ENCODE results near the gene SSH2. TPM values are rescaled to one million over a fixed set of nuclear protein-coding genes. Genes with fewer than 3 reads are reported as not detected.

Gene SSH2
- total RNA-seq, 4 donors from 2014 or later, result 30.2 to 38.6 (median 35.5) TPM

DNA sequence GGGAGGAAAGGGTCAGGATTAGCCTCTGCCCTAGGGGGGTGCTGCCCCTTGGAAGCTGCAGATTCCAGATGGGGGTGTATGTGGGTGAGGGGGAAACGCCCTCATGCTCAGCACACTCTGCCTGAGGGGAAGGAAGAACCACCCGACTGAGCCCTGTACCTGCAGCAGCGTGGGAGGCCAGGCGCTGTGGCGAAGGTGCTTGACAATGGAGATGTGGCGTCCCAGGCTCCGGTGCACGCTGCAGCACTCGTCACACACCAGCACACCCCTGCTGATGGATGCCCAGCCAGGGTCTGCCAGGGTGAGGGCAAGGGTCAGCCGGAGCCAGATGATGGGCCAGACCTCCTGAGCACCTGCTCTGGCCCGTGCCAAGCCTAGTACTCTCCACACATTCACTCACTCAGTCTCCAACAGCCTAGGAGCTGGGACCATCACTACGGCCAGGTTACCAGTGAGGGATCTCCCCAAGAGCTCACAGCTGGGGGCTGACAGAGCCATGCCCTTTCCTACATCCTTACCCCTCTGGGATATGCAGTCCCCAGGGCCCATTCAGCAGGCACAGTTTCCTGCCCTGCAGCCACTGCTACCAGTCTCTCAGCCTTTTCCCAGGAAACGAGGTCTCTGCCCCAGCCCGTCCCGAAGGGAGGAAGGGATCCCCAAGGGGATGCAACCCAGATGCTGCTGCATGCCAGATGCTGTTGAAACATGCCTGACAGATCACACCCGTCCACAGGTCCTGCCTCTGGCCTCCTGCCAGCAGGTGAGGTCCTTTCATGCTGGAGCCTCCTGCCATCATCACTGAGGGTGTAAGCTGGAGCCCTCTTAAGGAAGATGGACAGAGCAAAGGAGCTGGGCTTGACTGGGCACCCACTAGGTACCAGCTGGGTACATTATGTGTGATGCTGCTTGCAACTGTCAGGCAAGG is 346.4 kb downstream of the SSH2 start:
- H3K27ac ChIP-seq, result no peak overlapping the region
- TF ChIP-seq POLR2A (IDR thresholded peaks at IDR 0.05), result no peak
- TF ChIP-seq, protein P1, sequence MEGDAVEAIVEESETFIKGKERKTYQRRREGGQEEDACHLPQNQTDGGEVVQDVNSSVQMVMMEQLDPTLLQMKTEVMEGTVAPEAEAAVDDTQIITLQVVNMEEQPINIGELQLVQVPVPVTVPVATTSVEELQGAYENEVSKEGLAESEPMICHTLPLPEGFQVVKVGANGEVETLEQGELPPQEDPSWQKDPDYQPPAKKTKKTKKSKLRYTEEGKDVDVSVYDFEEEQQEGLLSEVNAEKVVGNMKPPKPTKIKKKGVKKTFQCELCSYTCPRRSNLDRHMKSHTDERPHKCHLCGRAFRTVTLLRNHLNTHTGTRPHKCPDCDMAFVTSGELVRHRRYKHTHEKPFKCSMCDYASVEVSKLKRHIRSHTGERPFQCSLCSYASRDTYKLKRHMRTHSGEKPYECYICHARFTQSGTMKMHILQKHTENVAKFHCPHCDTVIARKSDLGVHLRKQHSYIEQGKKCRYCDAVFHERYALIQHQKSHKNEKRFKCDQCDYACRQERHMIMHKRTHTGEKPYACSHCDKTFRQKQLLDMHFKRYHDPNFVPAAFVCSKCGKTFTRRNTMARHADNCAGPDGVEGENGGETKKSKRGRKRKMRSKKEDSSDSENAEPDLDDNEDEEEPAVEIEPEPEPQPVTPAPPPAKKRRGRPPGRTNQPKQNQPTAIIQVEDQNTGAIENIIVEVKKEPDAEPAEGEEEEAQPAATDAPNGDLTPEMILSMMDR (IDR thresholded peaks at IDR 0.05), result no peak
- no peaks in the 10 kb centered on the region for H3K27me3 ChIP-seq
- H3K4me3 ChIP-seq (replicated peaks in 1 of 3), result no peak overlapping the region
- 84 to 91% methylated on average over 13 of the region's 16 CpGs for WGBS, 2 donors
- peaks cover 0 to 4% of the 10 kb centered on the region in 2 donors for H3K36me3 ChIP-seq
- H3K9me3 ChIP-seq, result no peaks in the 10 kb centered on the region
- H3K4me1 ChIP-seq, result peaks cover 17 to 34% of the 10 kb centered on the region in 2 donors
- no peak for DNase-seq
- intact Hi-C loops (cut with DNase I), result loop anchor here (5.0 to 10.0 kb wide), 3 partner anchors 34 to 351 kb away; partner anchors contain the start of gene SSH2

DNA sequence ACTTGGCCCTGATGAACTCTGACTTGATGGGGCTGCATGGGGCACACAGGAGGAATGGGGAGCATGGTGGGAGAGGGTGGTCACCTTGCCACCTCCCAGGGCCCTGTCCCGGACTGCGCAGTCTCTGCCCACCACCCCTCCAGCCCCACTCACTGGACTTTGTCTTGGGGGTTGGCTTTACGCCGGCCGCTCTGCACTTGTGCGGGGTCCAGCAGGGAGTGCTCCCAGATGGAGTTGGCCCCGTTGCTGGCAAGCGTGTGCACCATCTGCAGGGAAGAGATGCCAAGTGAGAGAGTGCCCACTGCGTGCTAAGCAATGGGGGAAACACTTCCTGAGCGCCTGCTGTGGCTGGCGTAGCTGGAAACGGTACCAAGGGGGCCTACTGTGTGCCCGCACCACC is 347.3 kb downstream of the SSH2 start:
- TF ChIP-seq, protein P1 (IDR thresholded peaks at IDR 0.05), result no peak
- TF ChIP-seq POLR2A (IDR thresholded peaks at IDR 0.05), result no peak
- Histone ChIP-seq H3K4me3 (replicated peaks in 1 of 3) (no peak overlapping the region), H3K36me3 (peaks cover 5 to 12% of the 10 kb centered on the region in 2 donors), H3K4me1 (peaks cover 9 to 26% of the 10 kb centered on the region in 2 donors), H3K27me3 (no peaks in the 10 kb centered on the region), H3K27ac (no peak overlapping the region), H3K9me3 (no peaks in the 10 kb centered on the region)
- WGBS, 2 donors, result 87 to 97% methylated on average over 5 to 13 of the region's 13 CpGs
- no peak for DNase-seq
- intact Hi-C loops (cut with DNase I), result loop anchor here (5.0 to 10.0 kb wide), 3 partner anchors 35 to 352 kb away; partner anchors contain the start of gene SSH2

DNA sequence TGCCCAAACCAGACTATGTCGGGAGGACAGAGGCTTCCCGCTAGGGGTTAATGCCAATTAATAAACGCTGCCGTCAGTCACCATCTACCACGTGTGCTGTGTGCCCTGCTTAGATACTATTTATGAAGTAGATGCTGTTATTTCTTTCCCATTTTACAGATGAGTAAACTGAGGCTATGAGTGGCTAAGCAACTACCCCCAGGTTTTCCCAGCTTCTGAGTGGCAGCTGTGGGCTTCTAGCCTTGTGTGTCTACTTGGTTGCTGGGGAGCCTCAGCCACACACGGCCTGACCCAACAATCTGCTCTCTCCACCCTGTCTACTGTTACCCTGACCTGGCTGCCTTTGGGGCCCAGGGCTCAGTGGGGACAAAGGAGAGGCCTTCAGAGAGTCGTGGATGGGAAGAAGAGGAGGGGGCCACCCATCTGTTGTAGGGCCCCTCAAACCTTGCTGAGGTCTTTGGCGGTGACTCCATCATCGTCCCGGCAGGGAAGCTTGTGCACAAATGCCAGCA is 347.7 kb downstream of the SSH2 start:
- H3K36me3 ChIP-seq, result peaks cover 5 to 16% of the 10 kb centered on the region in 2 donors
- DNase-seq, result no peak
- no peaks in the 10 kb centered on the region for H3K9me3 ChIP-seq
- intact Hi-C loops (cut with DNase I), result loop anchor here (5.0 to 10.0 kb wide), 3 partner anchors 35 to 352 kb away; partner anchors contain the start of gene SSH2
- peaks cover 4 to 21% of the 10 kb centered on the region in 2 donors for H3K4me1 ChIP-seq
- TF ChIP-seq, protein P1 (IDR thresholded peaks at IDR 0.05), result no peak
- TF ChIP-seq POLR2A (IDR thresholded peaks at IDR 0.05), result no peak
- H3K27ac ChIP-seq, result no peak overlapping the region
- H3K4me3 ChIP-seq (replicated peaks in 1 of 3), result no peak overlapping the region
- H3K27me3 ChIP-seq, result no peaks in the 10 kb centered on the region
- 87% methylated on average over 10 of the region's 10 CpGs for WGBS, 2 donors

DNA sequence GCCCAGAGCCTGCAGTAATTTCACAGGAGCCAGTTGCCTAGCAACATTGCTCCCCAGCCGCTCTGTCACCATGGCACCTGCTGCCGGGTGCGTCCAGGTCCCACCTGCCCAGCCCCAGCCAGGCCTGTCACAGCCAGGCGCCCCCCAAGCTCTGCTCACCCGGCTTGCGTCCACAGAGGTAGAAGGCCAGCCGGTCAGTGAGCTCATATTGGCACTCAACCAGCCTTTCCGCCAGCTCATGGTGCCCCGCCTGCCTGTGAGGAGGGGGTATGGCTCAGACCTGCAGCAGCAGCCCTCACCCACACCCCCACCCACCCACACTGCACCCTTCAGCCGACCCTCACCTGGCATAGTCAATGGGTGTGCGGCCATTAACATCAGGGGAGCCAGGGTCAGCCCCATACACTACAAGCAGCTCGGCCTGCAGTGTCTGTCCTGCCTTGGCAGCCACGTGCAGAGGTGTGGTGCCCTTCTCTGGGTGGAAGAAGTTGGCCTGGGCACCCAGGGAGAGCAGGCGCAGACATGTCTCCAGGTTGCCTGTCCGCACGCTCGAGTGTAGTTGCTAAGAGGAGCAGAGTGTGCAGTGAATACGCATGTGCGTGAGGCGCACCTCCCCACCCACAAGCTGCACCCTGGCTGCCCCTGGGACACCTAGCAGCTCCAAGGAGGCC is 348.3 kb downstream of the SSH2 start:
- 87 to 93% methylated on average over 7 to 9 of the region's 20 CpGs for WGBS, 2 donors
- intact Hi-C loops (cut with DNase I), result loop anchor here (5.0 to 10.0 kb wide), 3 partner anchors 36 to 353 kb away; partner anchors contain the start of gene SSH2
- H3K4me3 ChIP-seq (replicated peaks in 1 of 3), result no peak overlapping the region
- no peaks in the 10 kb centered on the region for H3K9me3 ChIP-seq
- H3K4me1 ChIP-seq, result peaks cover 0 to 15% of the 10 kb centered on the region in 2 donors
- H3K27me3 ChIP-seq, result no peaks in the 10 kb centered on the region
- no peak for TF ChIP-seq POLR2A (IDR thresholded peaks at IDR 0.05)
- TF ChIP-seq, protein P1 (IDR thresholded peaks at IDR 0.05), result no peak
- H3K27ac ChIP-seq, result no peak overlapping the region
- no peak for DNase-seq
- peaks cover 10 to 22% of the 10 kb centered on the region in 2 donors for H3K36me3 ChIP-seq

All from thyroid gland (tissue), 4 donors.